ENCODE measurements around the gene RPP25L.

Gene RPP25L

DNA sequence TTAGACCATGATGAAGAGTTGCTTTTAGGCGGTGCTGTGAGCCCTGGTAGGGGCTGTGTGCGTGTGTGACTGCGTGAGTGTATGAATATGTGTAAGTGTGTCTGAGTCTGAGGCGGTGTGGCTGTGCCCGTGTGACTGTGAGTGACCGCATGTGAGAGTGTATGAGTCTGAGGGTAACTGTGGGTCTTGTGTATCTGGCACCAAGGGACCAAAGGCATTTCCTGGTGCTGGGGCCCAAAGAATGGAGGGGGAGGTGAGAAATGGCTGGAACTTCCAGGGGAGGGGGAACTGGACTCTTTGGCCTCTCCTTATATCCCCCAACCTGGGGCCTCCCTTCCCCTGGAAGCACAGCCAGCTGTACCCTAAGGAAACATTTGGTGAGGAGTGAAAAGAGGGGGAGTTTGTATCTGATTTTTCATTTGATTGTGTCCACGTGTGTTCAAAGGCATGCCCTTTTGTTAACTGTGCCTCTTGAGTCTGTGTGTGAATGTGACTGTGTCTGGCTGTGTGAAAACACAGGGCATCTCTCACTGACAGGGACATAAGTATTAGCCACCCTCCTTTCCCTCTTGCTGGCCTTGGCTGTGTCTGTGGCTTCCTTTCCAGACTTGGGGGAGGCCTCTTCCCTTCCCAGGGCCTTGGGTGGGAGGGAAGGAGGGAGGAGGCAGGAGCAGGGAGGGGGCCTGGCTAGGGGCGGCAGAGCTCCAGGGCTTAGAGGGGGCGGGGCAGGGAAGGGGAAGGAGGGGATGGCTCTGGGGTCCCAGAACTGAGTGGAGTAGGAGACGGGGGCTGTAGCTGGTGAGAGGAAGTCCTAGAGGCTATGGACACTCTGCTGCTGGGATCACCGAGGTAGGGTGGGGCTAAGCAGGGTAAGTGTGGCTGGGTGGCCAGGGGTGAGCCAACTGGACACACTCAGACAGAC is 41.5 kb upstream of the RPP25L start:
- H3K4me3 ChIP-seq (replicated peaks; ENCODE audit: low read depth, low read length), result peak overlapping the region; percentile 52
- TF ChIP-seq, protein P1, sequence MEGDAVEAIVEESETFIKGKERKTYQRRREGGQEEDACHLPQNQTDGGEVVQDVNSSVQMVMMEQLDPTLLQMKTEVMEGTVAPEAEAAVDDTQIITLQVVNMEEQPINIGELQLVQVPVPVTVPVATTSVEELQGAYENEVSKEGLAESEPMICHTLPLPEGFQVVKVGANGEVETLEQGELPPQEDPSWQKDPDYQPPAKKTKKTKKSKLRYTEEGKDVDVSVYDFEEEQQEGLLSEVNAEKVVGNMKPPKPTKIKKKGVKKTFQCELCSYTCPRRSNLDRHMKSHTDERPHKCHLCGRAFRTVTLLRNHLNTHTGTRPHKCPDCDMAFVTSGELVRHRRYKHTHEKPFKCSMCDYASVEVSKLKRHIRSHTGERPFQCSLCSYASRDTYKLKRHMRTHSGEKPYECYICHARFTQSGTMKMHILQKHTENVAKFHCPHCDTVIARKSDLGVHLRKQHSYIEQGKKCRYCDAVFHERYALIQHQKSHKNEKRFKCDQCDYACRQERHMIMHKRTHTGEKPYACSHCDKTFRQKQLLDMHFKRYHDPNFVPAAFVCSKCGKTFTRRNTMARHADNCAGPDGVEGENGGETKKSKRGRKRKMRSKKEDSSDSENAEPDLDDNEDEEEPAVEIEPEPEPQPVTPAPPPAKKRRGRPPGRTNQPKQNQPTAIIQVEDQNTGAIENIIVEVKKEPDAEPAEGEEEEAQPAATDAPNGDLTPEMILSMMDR (IDR thresholded peaks at IDR 0.05; ENCODE audit: low read length, missing control alignments), result no peak

DNA sequence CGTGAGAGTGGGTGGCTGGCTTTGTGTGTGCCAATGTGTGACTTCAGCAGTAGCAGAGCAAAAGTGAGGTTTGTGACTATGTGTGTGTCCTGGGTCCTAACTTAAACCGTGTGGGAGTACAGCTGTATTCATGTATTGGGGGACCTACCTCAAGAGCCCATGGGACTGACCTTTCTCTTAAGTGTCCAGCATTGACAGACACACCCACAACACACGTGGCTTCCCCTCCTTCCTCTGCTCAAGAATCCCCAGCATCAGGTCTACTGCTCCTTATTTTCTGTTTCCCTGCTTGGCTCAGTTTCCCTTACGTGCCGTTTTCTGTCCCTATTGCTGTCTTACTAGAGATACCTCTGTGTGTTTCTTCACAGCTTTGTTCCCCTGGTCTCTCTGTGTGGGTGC is 40.7 kb upstream of the RPP25L start:
- TF ChIP-seq, protein P1 (IDR thresholded peaks at IDR 0.05; ENCODE audit: low read length, missing control alignments), result no peak
- H3K4me3 ChIP-seq (replicated peaks; ENCODE audit: low read depth, low read length), result peak overlapping the region; percentile 52
- no peak for DNase-seq (ENCODE audit: low read depth)

More for the DNA sequence above, 41.5 kb upstream of the RPP25L start:
- DNase-seq (ENCODE audit: low read depth), result peak; percentile 62

DNA sequence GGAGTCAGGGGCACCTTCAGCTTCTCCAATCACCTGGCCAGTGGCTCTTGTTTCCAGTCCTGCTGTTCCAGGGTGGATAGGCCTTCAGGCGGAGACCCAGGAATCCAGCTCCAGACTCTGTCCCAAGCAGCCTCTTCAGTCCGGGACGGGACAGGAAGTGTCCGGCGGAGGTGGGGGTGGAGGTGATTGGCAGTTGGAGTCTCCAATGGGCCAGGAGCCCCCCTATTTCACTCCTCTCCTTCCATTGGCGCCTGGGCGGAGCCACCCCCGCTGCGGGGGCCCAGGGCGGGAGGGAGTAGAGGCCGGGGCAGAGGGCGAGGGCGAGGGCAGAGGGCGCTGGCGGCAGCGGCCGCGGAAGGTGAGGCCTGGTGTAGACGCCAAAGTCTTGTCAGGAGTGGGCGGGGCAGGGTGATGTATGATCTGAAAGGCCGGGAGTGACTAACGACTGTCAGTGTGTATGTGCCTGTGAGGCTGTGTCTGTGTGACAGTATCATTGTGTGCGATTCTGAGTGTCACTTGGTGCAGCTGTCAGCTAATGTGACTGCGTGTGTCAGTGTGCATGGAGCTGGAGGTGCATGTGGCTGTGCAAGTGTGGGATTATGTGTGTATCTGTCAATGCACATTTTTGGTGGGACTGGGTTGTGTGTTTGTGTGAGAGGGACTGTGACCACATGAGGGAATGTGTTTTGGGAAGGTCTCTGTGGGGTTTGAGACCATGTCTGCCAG is 40.1 kb upstream of the RPP25L start, which contains the start of gene IL11RA:
IL11RA (plus strand) TSS at position 310 of the 726 bp plus-strand sequence. CDS start 3,033 bp downstream, outside the sequence.
- H3K4me3 ChIP-seq (replicated peaks; ENCODE audit: low read depth, low read length), result peak within 1 kb of the TSS; percentile 52
- TF ChIP-seq, protein P1 (IDR thresholded peaks at IDR 0.05; ENCODE audit: low read length, missing control alignments), result no peak
- peak; percentile 82 for DNase-seq (ENCODE audit: low read depth)

GRCh38 chr9:34651321-34651720 is 39.4 kb upstream of the RPP25L start:
- TF ChIP-seq, protein P1 (IDR thresholded peaks at IDR 0.05; ENCODE audit: low read length, missing control alignments), result no peak
- H3K4me3 ChIP-seq (replicated peaks; ENCODE audit: low read depth, low read length), result peak overlapping the region; percentile 52
- peak; percentile 68 for DNase-seq (ENCODE audit: low read depth)

DNA sequence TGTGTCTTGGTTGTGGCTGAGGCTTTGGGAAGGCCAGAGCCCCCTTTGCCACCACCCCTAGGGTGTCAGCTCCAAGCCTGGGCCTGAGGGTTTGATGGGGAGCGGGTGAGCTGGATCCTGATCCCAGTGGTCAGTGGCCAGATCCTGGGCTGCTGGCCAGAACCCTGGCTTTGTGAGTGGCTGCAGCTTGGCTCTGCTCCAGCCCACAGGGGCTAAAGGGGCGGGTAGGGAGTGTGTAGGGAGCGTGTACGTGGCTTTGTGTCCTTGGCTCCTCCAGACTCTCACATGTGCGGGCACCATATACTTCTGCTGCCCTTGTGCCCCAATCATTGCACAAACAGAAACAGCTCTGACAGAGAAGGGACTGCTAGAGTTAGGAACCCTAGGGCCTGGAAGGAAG is 38.9 kb upstream of the RPP25L start:
- H3K4me3 ChIP-seq (replicated peaks; ENCODE audit: low read depth, low read length), result no peak overlapping the region
- DNase-seq (ENCODE audit: low read depth), result peak; percentile 40
- TF ChIP-seq, protein P1 (IDR thresholded peaks at IDR 0.05; ENCODE audit: low read length, missing control alignments), result no peak

DNA sequence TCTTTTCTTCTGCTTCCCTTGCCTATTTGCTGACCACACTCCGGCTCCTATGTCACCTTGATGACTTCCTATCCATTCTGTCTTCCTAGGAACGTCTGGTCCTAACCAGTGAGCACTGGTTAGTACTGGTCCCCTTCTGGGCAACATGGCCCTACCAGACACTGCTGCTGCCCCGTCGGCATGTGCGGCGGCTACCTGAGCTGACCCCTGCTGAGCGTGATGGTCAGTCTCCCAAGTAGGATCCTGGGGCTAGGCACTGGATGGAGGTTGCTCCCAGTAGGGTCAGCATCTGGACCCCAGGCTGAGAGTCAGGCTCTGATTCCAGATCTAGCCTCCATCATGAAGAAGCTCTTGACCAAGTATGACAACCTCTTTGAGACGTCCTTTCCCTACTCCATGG is 36.8 kb upstream of the RPP25L start:
- no peak overlapping the region for H3K4me3 ChIP-seq (replicated peaks; ENCODE audit: low read depth, low read length)
- TF ChIP-seq, protein P1 (IDR thresholded peaks at IDR 0.05; ENCODE audit: low read length, missing control alignments), result no peak

More for the DNA sequence above, 36.8 kb upstream of the RPP25L start:
- DNase-seq (ENCODE audit: low read depth), result no peak
